Measurements from ENCODE around the gene ALK. TPM values are rescaled to one million over a fixed set of nuclear protein-coding genes. Genes with fewer than 3 reads are reported as not detected.

Gene ALK
- total RNA-seq, 1 donor from 2014 or later: 9.6 TPM

GRCh38 chr2:29610569-29610968 is 310.8 kb downstream of the ALK start:
- no peak for TF ChIP-seq CTCF (IDR thresholded peaks at IDR 0.05; ENCODE audit: partially characterized antibody, unreplicated experiment)
- DNase-seq: no peak
- Mint-ChIP-seq H3K4me3 (ENCODE audit: unreplicated experiment) (no peak overlapping the region), H3K27me3 (ENCODE audit: unreplicated experiment) (no peaks in the 10 kb centered on the region), H3K4me1 (ENCODE audit: low read depth, unreplicated experiment) (no peaks in the 10 kb centered on the region), H3K36me3 (ENCODE audit: unreplicated experiment) (no peaks in the 10 kb centered on the region), H3K27ac (ENCODE audit: unreplicated experiment) (no peak overlapping the region), H3K9me3 (ENCODE audit: unreplicated experiment) (no peaks in the 10 kb centered on the region)

- Mint-ChIP-seq H3K9me3 (ENCODE audit: unreplicated experiment) (no peaks in the 10 kb centered on the region), H3K27ac (ENCODE audit: unreplicated experiment) (no peak overlapping the region), H3K4me3 (ENCODE audit: unreplicated experiment) (no peak overlapping the region), H3K4me1 (ENCODE audit: low read depth, unreplicated experiment) (no peaks in the 10 kb centered on the region), H3K27me3 (ENCODE audit: unreplicated experiment) (no peaks in the 10 kb centered on the region), H3K36me3 (ENCODE audit: unreplicated experiment) (no peaks in the 10 kb centered on the region)
- DNase-seq: no peak
- TF ChIP-seq CTCF (IDR thresholded peaks at IDR 0.05; ENCODE audit: partially characterized antibody, unreplicated experiment): no peak
Observed at GRCh38 chr2:29607038-29607420, 314.4 kb downstream of the ALK start.

GRCh38 chr2:29606104-29607037 is 315.0 kb downstream of the ALK start:
- Mint-ChIP-seq H3K27ac (ENCODE audit: unreplicated experiment) (no peak overlapping the region), H3K36me3 (ENCODE audit: unreplicated experiment) (no peaks in the 10 kb centered on the region), H3K9me3 (ENCODE audit: unreplicated experiment) (no peaks in the 10 kb centered on the region), H3K4me3 (ENCODE audit: unreplicated experiment) (no peak overlapping the region), H3K4me1 (ENCODE audit: low read depth, unreplicated experiment) (no peaks in the 10 kb centered on the region), H3K27me3 (ENCODE audit: unreplicated experiment) (no peaks in the 10 kb centered on the region)
- no peak for DNase-seq
- TF ChIP-seq CTCF (IDR thresholded peaks at IDR 0.05; ENCODE audit: partially characterized antibody, unreplicated experiment): no peak

GRCh38 chr2:29603341-29603740 is 318.0 kb downstream of the ALK start:
- Mint-ChIP-seq H3K9me3 (ENCODE audit: unreplicated experiment) (peaks cover 3% of the 10 kb centered on the region), H3K4me1 (ENCODE audit: low read depth, unreplicated experiment) (no peaks in the 10 kb centered on the region), H3K4me3 (ENCODE audit: unreplicated experiment) (no peak overlapping the region), H3K27me3 (ENCODE audit: unreplicated experiment) (no peaks in the 10 kb centered on the region), H3K36me3 (ENCODE audit: unreplicated experiment) (peaks cover 7% of the 10 kb centered on the region), H3K27ac (ENCODE audit: unreplicated experiment) (no peak overlapping the region)
- DNase-seq: no peak
- TF ChIP-seq CTCF (IDR thresholded peaks at IDR 0.05; ENCODE audit: partially characterized antibody, unreplicated experiment): no peak

GRCh38 chr2:29601872-29602271 is 319.5 kb downstream of the ALK start:
- Mint-ChIP-seq H3K4me3 (ENCODE audit: unreplicated experiment) (no peak overlapping the region), H3K27ac (ENCODE audit: unreplicated experiment) (no peak overlapping the region), H3K27me3 (ENCODE audit: unreplicated experiment) (no peaks in the 10 kb centered on the region), H3K4me1 (ENCODE audit: low read depth, unreplicated experiment) (no peaks in the 10 kb centered on the region), H3K9me3 (ENCODE audit: unreplicated experiment) (peaks cover 3% of the 10 kb centered on the region), H3K36me3 (ENCODE audit: unreplicated experiment) (peaks cover 7% of the 10 kb centered on the region)
- no peak for TF ChIP-seq CTCF (IDR thresholded peaks at IDR 0.05; ENCODE audit: partially characterized antibody, unreplicated experiment)
- DNase-seq: no peak

Measured in glutamatergic neuron (in vitro differentiated cells).